GM18505 (cell line): ENCODE data around the gene IPCEF1.
A peak's percentile ranks its signal among the peaks of the same experiment; 100 is the strongest.
"Not testable (repeated sequence)": the region's sequence is repeated elsewhere in the genome, so short reads cannot be mapped to it uniquely, and the experiment has no call there.

Source experiments
- ATAC-seq: cut with Tn5 transposase; IDR thresholded peaks from one replicate; pipeline ENCODE4 v1.9.1; 2021; ENCODE audit not compliant: unreplicated experiment
- POLR2A ChIP-seq: IDR thresholded peaks from 4 replicates; pipeline ENCODE4 v1.6.1; 2011; ENCODE audit warnings: borderline replicate concordance; ENCODE audit not compliant: insufficient read depth, insufficient read length; ENCODE audit errors: extremely low read depth

Gene IPCEF1

GRCh38 chr6:154243793-154244750 lies 112.5 kb downstream of the IPCEF1 start:
- no peak for ATAC-seq
- TF ChIP-seq POLR2A = no peak

GRCh38 chr6:154242617-154243357 lies 113.8 kb downstream of the IPCEF1 start:
- ATAC-seq = no peak
- TF ChIP-seq POLR2A = no peak

- TF ChIP-seq POLR2A = no peak
- no peak for ATAC-seq
These were observed 115.0 kb downstream of the IPCEF1 start for GRCh38 chr6:154241581-154241980.

- ATAC-seq = not testable (repeated sequence)
These were observed 115.5 kb downstream of the IPCEF1 start for GRCh38 chr6:154241061-154241460.

- no peak for TF ChIP-seq POLR2A
These were observed 117.2 kb downstream of the IPCEF1 start for GRCh38 chr6:154239392-154239791.

GRCh38 chr6:154238831-154239230 lies 117.8 kb downstream of the IPCEF1 start:
- no peak for ATAC-seq
- TF ChIP-seq POLR2A = no peak

More at GRCh38 chr6:154239392-154239791, 117.2 kb downstream of the IPCEF1 start:
- no peak for ATAC-seq

GRCh38 chr6:154236646-154237301 lies 119.8 kb downstream of the IPCEF1 start:
- ATAC-seq = no peak
- no peak for TF ChIP-seq POLR2A

GRCh38 chr6:154234019-154234772 lies 122.4 kb downstream of the IPCEF1 start:
- ATAC-seq = peak; percentile 60
- TF ChIP-seq POLR2A = no peak

- no peak for TF ChIP-seq POLR2A
- ATAC-seq = no peak
These were observed 123.2 kb downstream of the IPCEF1 start for GRCh38 chr6:154233383-154233782.

GRCh38 chr6:154232013-154232910 lies 124.3 kb downstream of the IPCEF1 start:
- TF ChIP-seq POLR2A = no peak
- ATAC-seq = no peak

- no peak for TF ChIP-seq POLR2A
- no peak for ATAC-seq
These were observed 125.5 kb downstream of the IPCEF1 start for GRCh38 chr6:154230910-154231595.
